GM12878 (cell line): ENCODE results near the gene DTX4. TPM values are rescaled to one million over a fixed set of nuclear protein-coding genes. Genes with fewer than 3 reads are reported as not detected.

ENCODE experiments used
- ATAC-seq: fragments of 200-7000 bp; cut with Tn5 transposase; 3 replicates; pipeline ENCODE4 v1.9.1; 2020; ENCODE audit warnings: mild to moderate bottlenecking, moderate library complexity
- BruUV-seq: library from RNA; stranded (reverse); fragments of 400-500 nt; replicated peaks from 2 replicates; lab custom pipeline; 2021; lab: Mats Ljungman, UMichigan
- CTCF ChIA-PET: fragments of 300-600 bp; sonication (Branson Sonifier 250); formaldehyde crosslinking; extraction: SDS; loops from one replicate; lab custom pipeline; 2021; ENCODE audit warnings: inconsistent platforms; lab: Yijun Ruan, JAX
- POLR2A ChIA-PET: fragments of 350-600 bp; formaldehyde crosslinking; extraction: SDS; loops from one replicate; lab custom pipeline; 2021; ENCODE audit warnings: inconsistent platforms; lab: Charles Lee
- RAD21 ChIA-PET: fragments of 300-600 bp; sonication (Branson Sonifier 250); formaldehyde crosslinking; loops from one replicate; lab custom pipeline; 2023; ENCODE audit warnings: antibody characterized with exemption; ENCODE audit not compliant: unreplicated experiment; lab: Charles Lee
- SMC1A ChIA-PET: fragments of 300-600 bp; sonication (Branson Sonifier 250); formaldehyde crosslinking; loops from one replicate; lab custom pipeline; 2023; ENCODE audit not compliant: unreplicated experiment, uncharacterized antibody; lab: Charles Lee
- DNase-seq: peaks from one replicate; pipeline ENCODE4 v3.0.0-alpha.2; 2011; ENCODE audit warnings: low read depth, low spot score
- FAIRE-seq: peaks from 3 replicates; lab custom pipeline; 2011; peaks lifted over from hg19 to GRCh38; lab: Jason Lieb, UNC
- H2AFZ ChIP-seq: 2 replicates; pipeline ENCODE4 v1.6.0; 2011; ENCODE audit warnings: low read depth, low read length, control low read depth; ENCODE audit not compliant: control insufficient read depth
- H3K27ac ChIP-seq: 2 replicates; pipeline ENCODE4 v1.5.1; 2011; ENCODE audit warnings: control low read depth; ENCODE audit not compliant: control insufficient read depth, insufficient read depth
- H3K27me3 ChIP-seq, 2 experiments: replicated peaks in 1 of 2; 2 replicates each; pipeline versions ENCODE4 v1.6.0 to v1.6.1; 2011; ENCODE audit warnings: low read length in 1 of 2; ENCODE audit not compliant: control insufficient read depth in 2 of 2, insufficient read depth in 2 of 2
- H3K36me3 ChIP-seq, 2 experiments: 2 replicates each; pipeline ENCODE4 v1.5.1; 2011; ENCODE audit warnings: low read length in 1 of 2; ENCODE audit not compliant: control insufficient read depth in 2 of 2, insufficient read depth in 2 of 2
- H3K4me1 ChIP-seq: 2 replicates; pipeline ENCODE4 v1.6.1; 2011; ENCODE audit warnings: mild to moderate bottlenecking, low read length, moderate library complexity, mixed read lengths; ENCODE audit not compliant: control insufficient read depth, insufficient read depth
- H3K4me2 ChIP-seq: 2 replicates; pipeline ENCODE4 v1.6.0; 2011; ENCODE audit warnings: control low read depth; ENCODE audit not compliant: control insufficient read depth, insufficient read depth
- H3K4me3 ChIP-seq: fragments of 200-600 bp; sonication (generic); 2 replicates; pipeline ENCODE4 v1.5.1; 2016
- H3K79me2 ChIP-seq: 2 replicates; pipeline ENCODE4 v1.6.0; 2011; ENCODE audit warnings: low read length; ENCODE audit not compliant: control insufficient read depth, insufficient read depth
- H3K9ac ChIP-seq: 2 replicates; pipeline ENCODE4 v1.8.0; 2011; ENCODE audit warnings: low read length, control low read depth, mixed read lengths; ENCODE audit not compliant: control insufficient read depth, insufficient read depth
- H3K9me3 ChIP-seq: replicated peaks from 3 replicates; pipeline ENCODE4 v1.5.1; 2011; ENCODE audit warnings: mild to moderate bottlenecking, low read length; ENCODE audit not compliant: control insufficient read depth, insufficient read depth
- H4K20me1 ChIP-seq: 2 replicates; pipeline ENCODE4 v1.6.0; 2011; ENCODE audit not compliant: control insufficient read depth, insufficient read depth
- CHD1 ChIP-seq: IDR thresholded peaks from 2 replicates; pipeline ENCODE4 v1.6.1; 2012; ENCODE audit warnings: low read depth, low read length, improper control_type of control experiment
- EED ChIP-seq: sonication (generic); IDR thresholded peaks from 2 replicates; pipeline ENCODE4 v1.6.1; 2016; ENCODE audit warnings: antibody characterized with exemption, low read depth
- EZH2 ChIP-seq: IDR thresholded peaks from 2 replicates; pipeline ENCODE4 v1.6.1; 2012; ENCODE audit warnings: low read depth, mild to moderate bottlenecking, control low read depth, inconsistent platforms, low read length, borderline replicate concordance; ENCODE audit not compliant: control insufficient read depth
- KAT2A ChIP-seq: conservative IDR thresholded peaks from 2 replicates; pipeline ENCODE4 v1.6.1; 2011; ENCODE audit warnings: low read depth, low read length; ENCODE audit not compliant: control insufficient read depth
- NBN ChIP-seq: fragments of 450-650 bp; IDR thresholded peaks from 2 replicates; pipeline ENCODE4 v1.6.1; 2016
- NFYB ChIP-seq: IDR thresholded peaks from 2 replicates; pipeline ENCODE4 v1.6.1; 2011; ENCODE audit warnings: low read depth, mild to moderate bottlenecking, low read length, improper control_type of control experiment, moderate library complexity; ENCODE audit not compliant: insufficient read depth
- RCOR1 ChIP-seq: conservative IDR thresholded peaks from 2 replicates; pipeline ENCODE4 v1.6.1; 2012; ENCODE audit warnings: low read depth, low read length, improper control_type of control experiment
- SMC3 ChIP-seq: IDR thresholded peaks from 2 replicates; pipeline ENCODE4 v1.6.1; 2011; ENCODE audit warnings: low read length, improper control_type of control experiment, borderline replicate concordance
- SP1 ChIP-seq: IDR thresholded peaks from one replicate; pipeline ENCODE4 v1.6.1; 2011; ENCODE audit warnings: low read depth, low read length
- SREBF2 ChIP-seq: IDR thresholded peaks from 2 replicates; pipeline ENCODE4 v1.6.1; 2012; ENCODE audit warnings: mild to moderate bottlenecking, low read length
- WGBS: methylation state at CpG from one replicate; pipeline ENCODE4 v1.1.6; 2016; ENCODE audit warnings: low lambda C conversion rate; ENCODE audit not compliant: insufficient replicate concordance, insufficient coverage; ENCODE audit errors: missing lambda C conversion rate; 5-methylcytosine and 5-hydroxymethylcytosine counted together
- in situ Hi-C: fragments of 300-500 bp; cut with MboI; formaldehyde crosslinking; loops from 9 replicates; pipeline ENCODE4 v1.14.3; 2018; ENCODE audit warnings: mixed read lengths
- intact Hi-C: fragments of 100-400 bp; cut with micrococcal nuclease; formaldehyde crosslinking; loops from one replicate; pipeline ENCODE4 v1.14.2; 2022; ENCODE audit not compliant: unreplicated experiment
- polyA plus RNA-seq, 11 experiments: library from polyadenylated mRNA; depleted of rRNA in 4 of 11; unstranded in 6 of 11; stranded (reverse) in 5 of 11; fragments of >200 nt; fragmentation: Nextera tagmentation in 4 of 11; fragmentation: Illumina TruSeq in 1 of 11; extraction: Ambion mirVana in 4 of 11; extraction: Trizol in 1 of 11; gene quantifications; 1 replicate in 1 of 11; 2 replicates in 10 of 11; pipeline versions ENCODE4 v1.2.1 to v1.2.3, GENCODE V29; 2011 to 2016; ENCODE audit warnings: inconsistent platforms in 2 of 11, missing spikeins in 2 of 11, low read depth in 1 of 11
- total RNA-seq, 4 experiments: library from RNA; depleted of rRNA in 3 of 4; stranded (reverse); fragments of >200 nt in 3 of 4; fragmentation: Illumina TruSeq in 1 of 4; extraction: Trizol in 1 of 4; gene quantifications; 2 replicates each; pipeline versions ENCODE4 v1.2.1 to v1.2.3, GENCODE V29; 2013 to 2021

Gene DTX4
- total and polyA plus RNA-seq, 10 of the 15 experiments (the other 5 are each of a cell fraction or from before 2014, with no cell fraction given) = 3.8 to 25.8 (median 10.5) TPM

DNA sequence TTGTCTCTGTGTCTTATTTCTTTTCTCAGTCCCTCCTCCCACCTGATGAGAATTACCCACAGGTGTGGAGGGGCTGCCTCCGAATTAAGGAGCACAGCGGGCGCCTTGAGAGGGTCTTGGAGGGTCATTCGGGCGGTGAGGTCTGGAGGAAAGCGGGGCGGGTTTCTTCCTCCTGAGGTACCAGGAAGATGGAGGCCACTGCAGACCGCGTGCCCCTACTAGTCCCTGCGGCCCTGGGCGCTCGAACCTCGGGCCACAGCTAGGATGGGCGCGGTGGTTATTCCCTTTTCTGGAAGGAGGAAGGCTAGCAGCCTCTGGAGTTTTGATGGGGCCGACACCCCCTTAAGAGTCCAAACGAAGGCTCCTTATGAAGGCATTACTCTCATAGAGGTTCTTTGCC is 34.7 kb upstream of the DTX4 start:
- WGBS = 98% methylated on average over 17 of the region's 17 CpGs
- Histone ChIP-seq H4K20me1 (no peaks in the 10 kb centered on the region), H3K9me3 (peaks cover 2% of the 10 kb centered on the region; the same call in 2 of the 3 replicates), H3K4me2 (no peak overlapping the region), H3K27me3 (no peaks in the 10 kb centered on the region), H3K4me3 (no peak overlapping the region), H3K79me2 (no peaks in the 10 kb centered on the region), H3K4me1 (no peaks in the 10 kb centered on the region), H3K9ac (no peak overlapping the region), H2AFZ (no peak overlapping the region), H3K36me3 (0 out of 4 replicates have a peak, but pooled peaks cover 0 to 3% of the 10 kb centered on the region in 2 experiments), H3K27ac (no peak overlapping the region)
- in situ Hi-C loops (no loop called here), intact Hi-C loops (loop anchor here (5.0 to 10.0 kb wide), 2 partner anchors 235 to 342 kb away; no protein-coding TSS in a partner anchor)
- ChIA-PET POLR2A (no interaction called here), CTCF (interaction anchor here (0.9 to 12.0 kb wide), 5 partner anchors 18 to 79 kb away, joined by 3 to 250 read pairs (median 6); no protein-coding TSS in a partner anchor), RAD21 (interaction anchor here (1.6 kb wide), 1 partner anchor 21 kb away, joined by 9 read pairs; no protein-coding TSS in a partner anchor), SMC1A (interaction anchor here (1.4 to 3.1 kb wide), 2 partner anchors 21 to 79 kb away, joined by 4 to 22 read pairs; no protein-coding TSS in a partner anchor)
- ATAC-seq (no peak), DNase-seq (no peak), FAIRE-seq (no peak)
- BruUV-seq = no TSS peak
- TF ChIP-seq SMC3 = no peak
- TF ChIP-seq NFYB = no peak
- TF ChIP-seq EZH2 = no peak

DNA sequence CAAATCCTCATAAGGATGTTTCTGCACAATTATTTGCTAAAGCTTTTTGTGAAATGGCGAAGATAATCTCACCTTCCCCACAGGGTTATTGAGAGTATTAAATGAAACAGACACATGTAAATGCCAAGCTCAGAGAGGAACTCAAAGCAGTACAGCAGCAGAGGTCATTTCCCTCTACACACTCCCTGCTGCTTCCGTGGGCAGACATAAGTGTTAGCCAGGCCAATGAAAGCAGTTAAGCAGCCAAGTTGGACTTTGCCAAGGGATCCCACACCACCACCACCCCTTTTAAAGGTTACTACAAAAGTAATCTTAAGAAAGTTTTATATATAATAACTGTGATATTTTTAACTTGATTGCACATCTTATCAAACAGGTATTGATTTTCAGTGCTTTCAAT is 33.3 kb upstream of the DTX4 start:
- no peak for TF ChIP-seq NBN
- TF ChIP-seq EED = no peak
- no peak for TF ChIP-seq KAT2A
- no peak for TF ChIP-seq RCOR1
- no peak for TF ChIP-seq SREBF2
- TF ChIP-seq SP1 = no peak
- TF ChIP-seq CHD1 = no peak
- TF ChIP-seq, all 136 proteins: peak for 0
- Histone ChIP-seq H3K27me3 (no peaks in the 10 kb centered on the region), H3K79me2 (peaks cover 7% of the 10 kb centered on the region), H3K9ac (no peak overlapping the region), H3K4me2 (no peak overlapping the region), H3K36me3 (0 out of 4 replicates have a peak, but pooled peaks cover 0 to 3% of the 10 kb centered on the region in 2 experiments), H3K9me3 (no peaks in the 10 kb centered on the region), H2AFZ (no peak overlapping the region), H3K4me3 (no peak overlapping the region), H3K27ac (no peak overlapping the region), H3K4me1 (no peaks in the 10 kb centered on the region), H4K20me1 (no peaks in the 10 kb centered on the region)
- SMC1A ChIA-PET = interaction anchor here (1.0 to 1.2 kb wide), 2 partner anchors 80 to 86 kb away, joined by 3 read pairs; no protein-coding TSS in a partner anchor
- BruUV-seq = no TSS peak
- FAIRE-seq (no peak), ATAC-seq (no peak), DNase-seq (no peak)
- WGBS = 65% methylated on average over 2 of the region's 2 CpGs
- RAD21 ChIA-PET = interaction anchor here (1.6 kb wide), 1 partner anchor 20 kb away, joined by 9 read pairs; no protein-coding TSS in a partner anchor
- CTCF ChIA-PET = interaction anchor here (0.6 to 12.0 kb wide), 6 partner anchors 19 to 86 kb away, joined by 3 to 250 read pairs (median 4); no protein-coding TSS in a partner anchor
- POLR2A ChIA-PET = interaction anchor here (1.1 kb wide), 1 partner anchor 12 kb away, joined by 3 read pairs; no protein-coding TSS in a partner anchor
- intact Hi-C loops = loop anchor here (5.0 to 10.0 kb wide), 2 partner anchors 236 to 344 kb away; no protein-coding TSS in a partner anchor
- in situ Hi-C loops = no loop called here
